Thoracic aorta (tissue), 2 donors: ENCODE data around the gene SYNGR4. TPM values are rescaled to one million over a fixed set of nuclear protein-coding genes. Genes with fewer than 3 reads are reported as not detected.
"Not testable (repeated sequence)": the region's sequence is repeated elsewhere in the genome, so short reads cannot be mapped to it uniquely, and the experiment has no call there.

ENCODE experiments used
- ATAC-seq: fragments of 150-250 bp; one replicate; pipeline ENCODE4 v1.8.0; 2017; ENCODE audit warnings: low read depth; ENCODE audit not compliant: insufficient number of reproducible peaks, low FRiP score
- DNase-seq: peaks from one replicate; pipeline ENCODE4 v3.0.0-alpha.2; 2020; ENCODE audit warnings: low spot score
- H3K27ac ChIP-seq, 2 donors: fragments of 200-600 bp; sonication (generic); 1 replicate in 1 of 2; 2 replicates in 1 of 2; pipeline ENCODE4 v1.5.1; 2016; ENCODE audit warnings: mild to moderate bottlenecking in 2 of 2, moderate library complexity in 2 of 2
- H3K27me3 ChIP-seq: fragments of 200-600 bp; sonication (generic); replicated peaks from 2 replicates; pipeline ENCODE4 v1.6.0; 2016; ENCODE audit warnings: mild to moderate bottlenecking; ENCODE audit not compliant: insufficient read depth
- H3K36me3 ChIP-seq: fragments of 200-600 bp; sonication (generic); one replicate; pipeline ENCODE4 v1.5.1; 2016
- H3K4me1 ChIP-seq, 2 donors: fragments of 200-600 bp; sonication (generic); 1 replicate in 1 of 2; 2 replicates in 1 of 2; pipeline versions ENCODE4 v1.5.1 to v1.6.0; 2016; ENCODE audit warnings: low read depth in 2 of 2, mild to moderate bottlenecking in 1 of 2; ENCODE audit not compliant: control insufficient read depth in 1 of 2
- H3K4me3 ChIP-seq: fragments of 200-600 bp; sonication (generic); 2 replicates; pipeline ENCODE4 v1.5.1; 2016; ENCODE audit warnings: mild to moderate bottlenecking
- H3K9me3 ChIP-seq: fragments of 200-600 bp; sonication (generic); 2 replicates; pipeline ENCODE4 v1.5.1; 2016
- CTCF ChIP-seq: fragments of 200-600 bp; sonication (generic); IDR thresholded peaks from one replicate; pipeline ENCODE4 v1.5.1; 2019; ENCODE audit warnings: antibody characterized with exemption
- total RNA-seq, 2 donors: library from RNA; depleted of rRNA; stranded (reverse); fragments of >200 nt; gene quantifications; one replicate each; pipeline versions ENCODE4 v1.1.0 to v1.2.3, GENCODE V29; 2016

SYNGR4 gene
- total RNA-seq, 2 donors from 2014 or later = not detected

- Histone ChIP-seq H3K4me3 (peak within 1 kb of the TSS; percentile 87), H3K27me3 (peaks cover 9% of the 10 kb centered on the region), H3K36me3 (peaks cover 27% of the 10 kb centered on the region), H3K9me3 (no peaks in the 10 kb centered on the region), H3K27ac (peak within 1 kb of the TSS; percentile 84 to 93), H3K4me1 (peaks cover 7 to 14% of the 10 kb centered on the region in 2 donors)
- DNase-seq (no peak), ATAC-seq (peak; percentile 68)
- TF ChIP-seq CTCF = peak; percentile 86
Observed at GRCh38 chr19:48391100-48392005, 27.2 kb downstream of the SYNGR4 start, which contains the start of gene KDELR1. KDELR1 (minus strand) TSS chr19:48391551; CDS start chr19:48391358, 193 bp downstream.

GRCh38 chr19:48392006-48392344 is 27.8 kb downstream of the SYNGR4 start:
- H3K4me1 ChIP-seq = peaks cover 7 to 14% of the 10 kb centered on the region in 2 donors
- not testable (repeated sequence) for H3K27ac ChIP-seq, DNase-seq, H3K4me3 ChIP-seq, H3K9me3 ChIP-seq, ATAC-seq
- H3K36me3 ChIP-seq = peaks cover 21% of the 10 kb centered on the region
- peaks cover 14% of the 10 kb centered on the region for H3K27me3 ChIP-seq

GRCh38 chr19:48392860-48393558 is 28.8 kb downstream of the SYNGR4 start:
- no peaks in the 10 kb centered on the region for H3K9me3 ChIP-seq
- TF ChIP-seq CTCF = no peak
- H3K27ac ChIP-seq = no peak overlapping the region
- H3K4me3 ChIP-seq = no peak overlapping the region
- H3K4me1 ChIP-seq = peaks cover 7 to 14% of the 10 kb centered on the region in 2 donors
- H3K27me3 ChIP-seq = peaks cover 21% of the 10 kb centered on the region
- DNase-seq (no peak), ATAC-seq (no peak)
- peaks cover 11% of the 10 kb centered on the region for H3K36me3 ChIP-seq

GRCh38 chr19:48393559-48394330 is 29.6 kb downstream of the SYNGR4 start, which contains the start of gene GRIN2D:
GRIN2D (plus strand) TSS chr19:48393668; CDS start chr19:48398393, 4,725 bp downstream.
- Histone ChIP-seq H3K9me3 (no peaks in the 10 kb centered on the region), H3K4me1 (peaks cover 7 to 14% of the 10 kb centered on the region in 2 donors), H3K36me3 (peaks cover 3% of the 10 kb centered on the region), H3K4me3 (peak within 1 kb of the TSS; percentile 20), H3K27ac (no peak within 1 kb of the TSS), H3K27me3 (peaks cover 21% of the 10 kb centered on the region)
- TF ChIP-seq CTCF = no peak
- no peak for ATAC-seq
- DNase-seq = no peak

GRCh38 chr19:48394331-48395169 is 30.4 kb downstream of the SYNGR4 start:
- TF ChIP-seq CTCF = no peak
- Histone ChIP-seq H3K36me3 (no peaks in the 10 kb centered on the region), H3K4me1 (peaks cover 7 to 14% of the 10 kb centered on the region in 2 donors), H3K27me3 (peaks cover 21% of the 10 kb centered on the region), H3K9me3 (no peaks in the 10 kb centered on the region), H3K27ac (no peak overlapping the region), H3K4me3 (no peak overlapping the region)
- ATAC-seq (no peak), DNase-seq (no peak)
